Natural killer cell (primary cell): Measurements from ENCODE around the gene FBP2. TPM values are rescaled to one million over a fixed set of nuclear protein-coding genes. Genes with fewer than 3 reads are reported as not detected.

ENCODE experiments used
- ATAC-seq, 3 donors: fragments of 150-1000 bp in 2 of 3; fragments of 200-7000 bp in 1 of 3; cut with Tn5 transposase; 1 replicate in 1 of 3; 2 replicates in 2 of 3; pipeline ENCODE4 v1.10.0; 2021; ENCODE audit warnings: mild to moderate bottlenecking in 2 of 3, moderate library complexity in 2 of 3
- DNase-seq, 2 donors: peaks; one replicate each; pipeline versions ENCODE4 v3.0.0 to v3.0.0-alpha.2; 2013 to 2021; ENCODE audit warnings: mixed read lengths in 1 of 2
- H3K27ac ChIP-seq: one replicate; pipeline ENCODE4 v1.5.1; 2013; ENCODE audit warnings: mild to moderate bottlenecking, low read length
- H3K27me3 ChIP-seq: one replicate; pipeline ENCODE4 v1.6.1; 2013; ENCODE audit warnings: low read length; ENCODE audit not compliant: control insufficient read depth, insufficient read depth
- H3K36me3 ChIP-seq: one replicate; pipeline ENCODE4 v1.6.1; 2013; ENCODE audit warnings: low read length; ENCODE audit not compliant: control insufficient read depth, insufficient read depth
- H3K4me1 ChIP-seq: one replicate; pipeline ENCODE4 v1.6.1; 2013; ENCODE audit warnings: low read length; ENCODE audit not compliant: control insufficient read depth, insufficient read depth
- H3K4me3 ChIP-seq: one replicate; pipeline ENCODE4 v1.5.1; 2013; ENCODE audit warnings: low read length
- H3K9me3 ChIP-seq: one replicate; pipeline ENCODE4 v1.6.1; 2013; ENCODE audit warnings: low read length; ENCODE audit not compliant: control insufficient read depth, insufficient read depth
- H3K27ac Mint-ChIP-seq, 2 donors: one replicate each; pipeline ENCODE4 v1.8.0; 2022; ENCODE audit warnings: mild to moderate bottlenecking in 2 of 2, mixed read lengths in 2 of 2, moderate library complexity in 1 of 2
- H3K27me3 Mint-ChIP-seq, 2 donors: one replicate each; pipeline ENCODE4 v1.8.0; 2022; ENCODE audit warnings: low read depth in 2 of 2, mixed read lengths in 2 of 2
- H3K36me3 Mint-ChIP-seq: one replicate; pipeline ENCODE4 v1.8.0; 2022; ENCODE audit warnings: mixed read lengths
- H3K4me1 Mint-ChIP-seq, 2 donors: one replicate each; pipeline ENCODE4 v1.8.0; 2022; ENCODE audit warnings: mixed read lengths in 2 of 2
- H3K4me3 Mint-ChIP-seq: one replicate; pipeline ENCODE4 v1.8.0; 2022; ENCODE audit warnings: mild to moderate bottlenecking, moderate library complexity, mixed read lengths
- H3K9me3 Mint-ChIP-seq, 2 donors: one replicate each; pipeline ENCODE4 v1.8.0; 2022; ENCODE audit warnings: mixed read lengths in 2 of 2
- WGBS: methylation state at CpG from one replicate; pipeline ENCODE4 v1.1.7; 2013; ENCODE audit warnings: missing lambda C conversion rate; ENCODE audit not compliant: insufficient coverage; 5-methylcytosine and 5-hydroxymethylcytosine counted together
- intact Hi-C: fragments of 100-400 bp; cut with micrococcal nuclease; formaldehyde crosslinking; loops from one replicate; pipeline ENCODE4 v1.14.2; 2022
- total RNA-seq, 4 donors: library from RNA; stranded (reverse); fragments of 120-200 nt in 1 of 4; gene quantifications; one replicate each; pipeline versions ENCODE4 v1.2.3 to v1.2.4, GENCODE V29; 2013 to 2022
- TF ChIP-seq, protein P1 (sequence below): fragments of 200-600 bp; IDR thresholded peaks from one replicate; pipeline ENCODE4 v1.8.0; 2022; ENCODE audit warnings: antibody characterized with exemption

FBP2 gene
- total RNA-seq, 3 donors from 2014 or later (not counting 1 experiment from before 2014, with no cell fraction given) = not detected

DNA sequence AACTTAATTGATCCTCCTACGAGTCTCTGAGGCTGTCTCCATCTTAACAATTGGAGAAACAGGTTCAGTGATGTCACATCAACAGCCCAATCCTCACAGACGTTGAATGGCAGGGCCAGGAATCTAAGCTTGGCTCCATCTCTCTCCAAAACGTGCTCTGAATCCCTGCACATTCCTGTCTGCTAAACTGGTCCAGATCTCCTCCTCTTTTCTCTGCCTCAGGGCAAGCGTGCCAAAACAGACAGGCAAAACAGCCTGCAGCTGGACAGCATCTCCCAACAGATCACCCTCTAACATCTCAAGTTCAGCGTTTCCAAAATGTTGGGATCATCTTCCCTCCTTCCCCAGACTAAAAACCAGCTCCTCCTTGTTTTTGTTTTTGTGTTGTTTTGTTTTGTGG, 39.1 kb upstream of the FBP2 start:
- intact Hi-C loops = no loop called here
- TF ChIP-seq, protein P1, sequence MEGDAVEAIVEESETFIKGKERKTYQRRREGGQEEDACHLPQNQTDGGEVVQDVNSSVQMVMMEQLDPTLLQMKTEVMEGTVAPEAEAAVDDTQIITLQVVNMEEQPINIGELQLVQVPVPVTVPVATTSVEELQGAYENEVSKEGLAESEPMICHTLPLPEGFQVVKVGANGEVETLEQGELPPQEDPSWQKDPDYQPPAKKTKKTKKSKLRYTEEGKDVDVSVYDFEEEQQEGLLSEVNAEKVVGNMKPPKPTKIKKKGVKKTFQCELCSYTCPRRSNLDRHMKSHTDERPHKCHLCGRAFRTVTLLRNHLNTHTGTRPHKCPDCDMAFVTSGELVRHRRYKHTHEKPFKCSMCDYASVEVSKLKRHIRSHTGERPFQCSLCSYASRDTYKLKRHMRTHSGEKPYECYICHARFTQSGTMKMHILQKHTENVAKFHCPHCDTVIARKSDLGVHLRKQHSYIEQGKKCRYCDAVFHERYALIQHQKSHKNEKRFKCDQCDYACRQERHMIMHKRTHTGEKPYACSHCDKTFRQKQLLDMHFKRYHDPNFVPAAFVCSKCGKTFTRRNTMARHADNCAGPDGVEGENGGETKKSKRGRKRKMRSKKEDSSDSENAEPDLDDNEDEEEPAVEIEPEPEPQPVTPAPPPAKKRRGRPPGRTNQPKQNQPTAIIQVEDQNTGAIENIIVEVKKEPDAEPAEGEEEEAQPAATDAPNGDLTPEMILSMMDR = no peak
- Histone ChIP-seq H3K27ac (no peak overlapping the region), H3K4me1 (no peaks in the 10 kb centered on the region), H3K27me3 (no peaks in the 10 kb centered on the region), H3K9me3 (no peaks in the 10 kb centered on the region), H3K4me3 (no peak overlapping the region), H3K36me3 (no peaks in the 10 kb centered on the region)
- no peaks in the 10 kb centered on the region for H3K27me3 Mint-ChIP-seq
- no peak for ATAC-seq
- no peaks in the 10 kb centered on the region for H3K9me3 Mint-ChIP-seq
- no peaks in the 10 kb centered on the region for H3K4me1 Mint-ChIP-seq
- no peak overlapping the region for H3K27ac Mint-ChIP-seq
- no peak overlapping the region for H3K4me3 Mint-ChIP-seq
- no peak for DNase-seq
- no peaks in the 10 kb centered on the region for H3K36me3 Mint-ChIP-seq
- 82% methylated on average over 4 of the region's 5 CpGs for WGBS

DNA sequence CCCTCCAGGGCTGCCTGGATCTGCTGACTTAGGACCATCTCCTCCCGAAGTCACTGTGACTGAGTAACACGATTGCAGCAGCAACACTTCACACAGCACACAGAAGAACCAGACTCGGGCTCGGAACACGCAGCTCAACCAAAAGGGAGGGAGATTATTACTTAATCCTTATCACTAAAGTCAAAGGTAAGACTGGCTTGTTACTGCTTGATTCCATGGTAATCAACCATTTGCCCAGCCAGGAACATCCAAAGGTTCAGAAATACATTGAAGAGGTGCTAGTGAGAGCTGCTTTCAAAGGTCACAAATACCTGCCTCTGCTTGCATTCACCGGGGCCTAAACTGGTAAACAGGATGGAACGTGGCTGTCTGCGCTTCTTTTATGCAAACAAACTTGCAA, 38.0 kb upstream of the FBP2 start:
- H3K27ac ChIP-seq = no peak overlapping the region
- H3K4me1 Mint-ChIP-seq = no peaks in the 10 kb centered on the region
- no peak overlapping the region for H3K4me3 ChIP-seq
- no peaks in the 10 kb centered on the region for H3K4me1 ChIP-seq
- TF ChIP-seq, protein P1 = no peak
- H3K9me3 Mint-ChIP-seq = no peaks in the 10 kb centered on the region
- intact Hi-C loops = no loop called here
- no peaks in the 10 kb centered on the region for H3K9me3 ChIP-seq
- H3K36me3 ChIP-seq = no peaks in the 10 kb centered on the region
- no peak for DNase-seq
- no peak overlapping the region for H3K27ac Mint-ChIP-seq
- H3K27me3 Mint-ChIP-seq = no peaks in the 10 kb centered on the region
- no peak overlapping the region for H3K4me3 Mint-ChIP-seq
- H3K36me3 Mint-ChIP-seq = no peaks in the 10 kb centered on the region
- no peak for ATAC-seq
- H3K27me3 ChIP-seq = no peaks in the 10 kb centered on the region
- 95% methylated on average over 8 of the region's 8 CpGs for WGBS

DNA sequence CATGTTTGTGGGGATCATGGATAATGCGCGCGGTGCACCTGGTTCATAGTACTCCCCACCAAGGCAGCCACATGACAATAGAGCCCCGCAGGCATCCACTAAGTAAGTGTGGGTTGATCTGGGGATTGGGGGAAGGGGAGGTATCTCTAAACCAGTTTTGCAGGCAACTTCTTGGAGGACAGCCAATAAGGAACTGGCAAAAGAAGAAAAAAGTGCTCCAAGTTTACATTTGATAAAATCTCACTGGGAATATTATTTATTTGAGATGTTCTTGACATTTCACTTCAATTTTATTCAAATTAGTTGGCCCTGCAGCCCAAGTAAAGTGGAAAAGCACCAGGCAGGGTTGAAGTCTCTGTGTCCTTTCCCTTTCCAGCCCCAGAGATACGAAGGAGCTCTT, 37.2 kb upstream of the FBP2 start:
- DNase-seq = no peak
- Histone ChIP-seq H3K27ac (no peak overlapping the region), H3K4me3 (no peak overlapping the region), H3K9me3 (no peaks in the 10 kb centered on the region), H3K27me3 (no peaks in the 10 kb centered on the region), H3K36me3 (no peaks in the 10 kb centered on the region), H3K4me1 (no peaks in the 10 kb centered on the region)
- no peak for ATAC-seq
- intact Hi-C loops = no loop called here
- TF ChIP-seq, protein P1 = no peak
- 73% methylated on average over 5 of the region's 5 CpGs for WGBS
- H3K27ac Mint-ChIP-seq = no peak overlapping the region
- H3K4me3 Mint-ChIP-seq = no peak overlapping the region
- no peaks in the 10 kb centered on the region for H3K27me3 Mint-ChIP-seq
- H3K36me3 Mint-ChIP-seq = no peaks in the 10 kb centered on the region
- no peaks in the 10 kb centered on the region for H3K4me1 Mint-ChIP-seq
- H3K9me3 Mint-ChIP-seq = no peaks in the 10 kb centered on the region

DNA sequence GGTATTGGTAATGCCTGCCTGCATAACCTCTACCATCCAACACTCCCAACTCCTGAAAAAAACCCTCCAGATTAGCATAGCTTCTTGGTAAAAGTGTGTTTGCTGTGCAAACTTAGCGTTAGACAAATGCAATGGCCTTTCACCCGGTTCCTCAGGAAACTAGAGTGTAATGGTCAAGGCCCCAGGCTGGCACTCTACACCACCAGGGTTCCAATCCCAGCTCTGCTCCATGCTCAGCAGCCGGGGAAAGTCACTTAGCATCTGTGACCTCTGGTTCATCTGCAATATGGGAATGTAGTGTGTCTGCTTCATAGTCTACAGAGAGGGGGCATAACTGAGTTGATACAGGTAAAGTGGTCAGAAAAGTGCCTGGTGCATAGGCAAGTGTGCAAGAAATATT, 36.7 kb upstream of the FBP2 start:
- TF ChIP-seq, protein P1 = no peak
- no peak overlapping the region for H3K27ac Mint-ChIP-seq
- H3K4me3 Mint-ChIP-seq = no peak overlapping the region

More for the DNA sequence above, 36.7 kb upstream of the FBP2 start:
- ATAC-seq = no peak
- Mint-ChIP-seq H3K4me1 (no peaks in the 10 kb centered on the region), H3K27me3 (no peaks in the 10 kb centered on the region), H3K36me3 (no peaks in the 10 kb centered on the region), H3K9me3 (no peaks in the 10 kb centered on the region)
- no peak overlapping the region for H3K27ac ChIP-seq
- no peak for DNase-seq
- H3K4me3 ChIP-seq = no peak overlapping the region
- intact Hi-C loops = no loop called here
- H3K27me3 ChIP-seq = no peaks in the 10 kb centered on the region
- H3K4me1 ChIP-seq = no peaks in the 10 kb centered on the region
- no peaks in the 10 kb centered on the region for H3K9me3 ChIP-seq
- WGBS = 86% methylated on average over 3 of the region's 3 CpGs
- H3K36me3 ChIP-seq = no peaks in the 10 kb centered on the region
